Measurements from ENCODE around the gene GJB5. TPM values are rescaled to one million over a fixed set of nuclear protein-coding genes. Genes with fewer than 3 reads are reported as not detected.

Gene GJB5
- total RNA-seq, 6 experiments from 2014 or later: 0.59 to 0.77 (median 0.69) TPM; not detected in 2

DNA sequence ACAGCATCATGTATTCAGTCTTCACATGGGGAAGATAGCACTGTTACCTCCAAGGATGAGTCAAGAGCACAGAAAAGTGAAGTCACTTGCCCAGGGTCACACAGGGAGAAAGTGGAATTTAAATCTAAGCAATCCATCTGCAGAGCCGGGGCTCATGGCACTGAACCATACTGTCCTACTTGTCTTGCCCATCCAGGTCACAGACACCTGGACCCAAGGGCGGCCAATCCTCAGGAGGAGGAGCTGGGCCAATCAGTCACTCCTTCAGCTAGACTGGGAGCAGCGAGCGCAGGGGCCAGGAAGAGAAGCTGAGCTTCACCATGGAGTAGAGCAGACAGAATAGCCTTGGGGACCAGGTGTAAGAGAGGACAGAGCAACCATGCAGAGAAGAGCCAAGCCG, 9.2 kb upstream of the GJB5 start:
- Mint-ChIP-seq H3K9me3 (no peaks in the 10 kb centered on the region), H3K27ac (no peak overlapping the region), H3K27me3 (ENCODE audit: insufficient read depth) (peaks cover 19% of the 10 kb centered on the region), H3K36me3 (ENCODE audit: low read depth) (no peaks in the 10 kb centered on the region), H3K4me1 (ENCODE audit: low read depth) (0 out of 2 replicates have a peak, but pooled peaks cover 3% of the 10 kb centered on the region), H3K4me3 (no peak overlapping the region)
- no peak for DNase-seq
- TF ChIP-seq, protein P1, sequence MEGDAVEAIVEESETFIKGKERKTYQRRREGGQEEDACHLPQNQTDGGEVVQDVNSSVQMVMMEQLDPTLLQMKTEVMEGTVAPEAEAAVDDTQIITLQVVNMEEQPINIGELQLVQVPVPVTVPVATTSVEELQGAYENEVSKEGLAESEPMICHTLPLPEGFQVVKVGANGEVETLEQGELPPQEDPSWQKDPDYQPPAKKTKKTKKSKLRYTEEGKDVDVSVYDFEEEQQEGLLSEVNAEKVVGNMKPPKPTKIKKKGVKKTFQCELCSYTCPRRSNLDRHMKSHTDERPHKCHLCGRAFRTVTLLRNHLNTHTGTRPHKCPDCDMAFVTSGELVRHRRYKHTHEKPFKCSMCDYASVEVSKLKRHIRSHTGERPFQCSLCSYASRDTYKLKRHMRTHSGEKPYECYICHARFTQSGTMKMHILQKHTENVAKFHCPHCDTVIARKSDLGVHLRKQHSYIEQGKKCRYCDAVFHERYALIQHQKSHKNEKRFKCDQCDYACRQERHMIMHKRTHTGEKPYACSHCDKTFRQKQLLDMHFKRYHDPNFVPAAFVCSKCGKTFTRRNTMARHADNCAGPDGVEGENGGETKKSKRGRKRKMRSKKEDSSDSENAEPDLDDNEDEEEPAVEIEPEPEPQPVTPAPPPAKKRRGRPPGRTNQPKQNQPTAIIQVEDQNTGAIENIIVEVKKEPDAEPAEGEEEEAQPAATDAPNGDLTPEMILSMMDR (IDR thresholded peaks at IDR 0.05): no peak

DNA sequence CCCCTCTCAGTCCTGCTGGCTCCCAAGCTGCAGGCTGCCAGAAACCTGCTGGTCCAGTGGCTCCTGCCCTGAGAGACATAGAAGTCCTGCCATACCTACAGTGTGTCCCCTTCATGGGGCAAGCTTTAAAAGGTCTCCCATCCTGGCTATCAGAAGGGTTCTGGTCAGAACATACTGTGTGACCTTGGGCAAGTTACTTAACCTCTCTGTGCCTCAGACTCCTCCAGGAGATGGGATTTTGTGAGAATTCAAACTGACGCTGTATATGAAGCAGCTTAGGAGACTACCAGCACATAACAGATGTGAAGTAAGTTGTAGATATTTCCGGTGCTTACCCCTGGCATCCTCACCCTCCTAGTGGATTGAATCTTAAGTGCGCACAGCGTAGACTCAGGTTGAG, 8.7 kb upstream of the GJB5 start:
- H3K27me3 Mint-ChIP-seq (ENCODE audit: insufficient read depth): peaks cover 22% of the 10 kb centered on the region
- no peaks in the 10 kb centered on the region for H3K9me3 Mint-ChIP-seq
- no peak overlapping the region for H3K27ac Mint-ChIP-seq
- H3K4me1 Mint-ChIP-seq (ENCODE audit: low read depth): 0 out of 2 replicates have a peak, but pooled peaks cover 6% of the 10 kb centered on the region
- H3K4me3 Mint-ChIP-seq: no peak overlapping the region
- TF ChIP-seq, protein P1 (IDR thresholded peaks at IDR 0.05): no peak
- no peak for DNase-seq
- H3K36me3 Mint-ChIP-seq (ENCODE audit: low read depth): no peaks in the 10 kb centered on the region

DNA sequence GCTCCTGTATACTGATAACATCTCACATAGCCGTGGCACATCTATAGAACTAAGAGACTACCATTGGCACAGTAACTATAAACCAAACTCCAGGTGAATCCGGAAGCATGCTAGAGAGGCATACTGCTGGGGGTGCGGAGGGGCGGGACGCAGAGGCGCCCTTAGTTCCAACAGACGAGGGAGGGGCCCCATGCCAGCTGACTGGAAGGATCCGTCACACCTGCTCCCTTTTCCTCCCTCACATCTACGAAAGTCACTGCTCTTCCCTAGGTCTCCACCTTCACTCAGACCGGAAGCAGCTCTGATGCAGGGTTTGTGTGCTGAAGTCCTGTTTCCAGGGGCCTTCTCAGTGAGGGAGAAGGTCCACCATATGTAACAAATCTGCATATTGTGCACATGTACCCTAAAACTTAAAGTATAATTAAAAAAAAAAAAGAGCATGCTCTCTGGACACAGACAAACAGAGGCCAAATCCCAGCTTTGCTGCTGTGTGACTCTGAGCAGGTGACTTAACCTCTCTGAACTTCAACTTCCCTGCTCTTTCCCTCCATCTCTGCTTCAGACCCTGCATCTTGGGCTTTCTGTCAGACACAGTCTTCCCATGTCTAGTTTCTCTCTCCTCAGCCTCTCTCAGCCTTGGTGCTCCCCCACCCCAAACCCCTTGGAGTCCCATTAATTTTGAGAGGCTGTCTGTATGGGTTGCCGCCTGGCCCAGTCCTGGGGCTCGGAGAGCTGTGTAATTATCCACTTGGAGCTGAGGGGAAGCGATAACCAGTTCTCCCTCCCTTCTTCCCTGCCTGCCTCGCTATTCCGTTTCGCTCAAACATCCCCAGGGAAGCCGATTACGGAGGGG, 7.8 kb upstream of the GJB5 start:
- DNase-seq: no peak
- H3K27ac Mint-ChIP-seq: no peak overlapping the region
- peaks cover 23% of the 10 kb centered on the region for H3K27me3 Mint-ChIP-seq (ENCODE audit: insufficient read depth)
- H3K4me1 Mint-ChIP-seq (ENCODE audit: low read depth): 0 out of 2 replicates have a peak, but pooled peaks cover 6% of the 10 kb centered on the region
- TF ChIP-seq, protein P1 (IDR thresholded peaks at IDR 0.05): no peak
- H3K4me3 Mint-ChIP-seq: no peak overlapping the region
- no peaks in the 10 kb centered on the region for H3K9me3 Mint-ChIP-seq
- no peaks in the 10 kb centered on the region for H3K36me3 Mint-ChIP-seq (ENCODE audit: low read depth)

DNA sequence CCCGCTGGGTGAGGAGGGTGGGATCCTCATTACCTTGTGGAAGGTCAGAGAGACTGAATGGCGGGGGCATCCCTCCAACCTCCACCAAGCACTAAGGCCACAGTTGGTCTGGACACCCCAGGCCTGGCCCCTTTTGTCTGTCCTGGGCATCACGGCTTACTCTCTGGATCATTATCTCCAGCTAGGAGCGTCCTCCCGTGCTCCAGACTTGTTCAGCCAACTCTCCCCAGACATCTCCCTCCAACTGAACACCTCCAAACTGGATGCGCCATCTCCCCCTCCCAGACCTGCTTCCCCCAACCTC, 7.3 kb upstream of the GJB5 start:
- H3K27ac Mint-ChIP-seq: no peak overlapping the region
- H3K27me3 Mint-ChIP-seq (ENCODE audit: insufficient read depth): peaks cover 23% of the 10 kb centered on the region
- H3K9me3 Mint-ChIP-seq: no peaks in the 10 kb centered on the region
- H3K36me3 Mint-ChIP-seq (ENCODE audit: low read depth): no peaks in the 10 kb centered on the region
- DNase-seq: no peak
- 0 out of 2 replicates have a peak, but pooled peaks cover 6% of the 10 kb centered on the region for H3K4me1 Mint-ChIP-seq (ENCODE audit: low read depth)
- TF ChIP-seq, protein P1 (IDR thresholded peaks at IDR 0.05): no peak
- H3K4me3 Mint-ChIP-seq: no peak overlapping the region

DNA sequence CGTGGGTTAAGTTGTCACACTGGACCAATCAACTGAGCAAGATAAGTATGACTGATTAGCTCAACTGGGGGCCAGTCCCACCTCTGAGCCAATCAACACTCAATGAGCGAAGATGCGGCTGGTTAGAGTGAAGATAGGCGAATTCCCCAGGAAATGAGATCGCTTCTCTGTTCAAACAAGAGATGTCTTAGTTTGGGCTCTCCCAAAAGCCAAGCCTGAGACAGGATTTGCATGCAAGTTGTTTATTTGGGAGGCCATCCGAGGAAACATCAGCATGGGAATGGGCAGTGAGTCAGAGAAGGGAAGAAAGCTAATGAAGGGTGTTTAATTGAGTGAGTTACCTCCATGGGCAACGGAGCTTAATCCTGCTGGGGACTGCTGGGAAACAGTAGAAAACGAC, 4.9 kb upstream of the GJB5 start:
- TF ChIP-seq, protein P1 (IDR thresholded peaks at IDR 0.05): no peak
- H3K4me1 Mint-ChIP-seq (ENCODE audit: low read depth): peaks cover 6% of the 10 kb centered on the region; the same call in 1 of the 2 replicates
- H3K27me3 Mint-ChIP-seq (ENCODE audit: insufficient read depth): peaks cover 29% of the 10 kb centered on the region
- H3K9me3 Mint-ChIP-seq: no peaks in the 10 kb centered on the region
- no peak overlapping the region for H3K4me3 Mint-ChIP-seq
- no peaks in the 10 kb centered on the region for H3K36me3 Mint-ChIP-seq (ENCODE audit: low read depth)
- DNase-seq: no peak
- no peak overlapping the region for H3K27ac Mint-ChIP-seq
